ENCODE results near the gene GAREM2. TPM values are rescaled to one million over a fixed set of nuclear protein-coding genes. Genes with fewer than 3 reads are reported as not detected.

GAREM2 gene
- total and polyA plus RNA-seq, 9 of the 15 experiments (the other 6 are each of a cell fraction or from before 2014, with no cell fraction given): 1.7 to 12.4 (median 2.5) TPM

DNA sequence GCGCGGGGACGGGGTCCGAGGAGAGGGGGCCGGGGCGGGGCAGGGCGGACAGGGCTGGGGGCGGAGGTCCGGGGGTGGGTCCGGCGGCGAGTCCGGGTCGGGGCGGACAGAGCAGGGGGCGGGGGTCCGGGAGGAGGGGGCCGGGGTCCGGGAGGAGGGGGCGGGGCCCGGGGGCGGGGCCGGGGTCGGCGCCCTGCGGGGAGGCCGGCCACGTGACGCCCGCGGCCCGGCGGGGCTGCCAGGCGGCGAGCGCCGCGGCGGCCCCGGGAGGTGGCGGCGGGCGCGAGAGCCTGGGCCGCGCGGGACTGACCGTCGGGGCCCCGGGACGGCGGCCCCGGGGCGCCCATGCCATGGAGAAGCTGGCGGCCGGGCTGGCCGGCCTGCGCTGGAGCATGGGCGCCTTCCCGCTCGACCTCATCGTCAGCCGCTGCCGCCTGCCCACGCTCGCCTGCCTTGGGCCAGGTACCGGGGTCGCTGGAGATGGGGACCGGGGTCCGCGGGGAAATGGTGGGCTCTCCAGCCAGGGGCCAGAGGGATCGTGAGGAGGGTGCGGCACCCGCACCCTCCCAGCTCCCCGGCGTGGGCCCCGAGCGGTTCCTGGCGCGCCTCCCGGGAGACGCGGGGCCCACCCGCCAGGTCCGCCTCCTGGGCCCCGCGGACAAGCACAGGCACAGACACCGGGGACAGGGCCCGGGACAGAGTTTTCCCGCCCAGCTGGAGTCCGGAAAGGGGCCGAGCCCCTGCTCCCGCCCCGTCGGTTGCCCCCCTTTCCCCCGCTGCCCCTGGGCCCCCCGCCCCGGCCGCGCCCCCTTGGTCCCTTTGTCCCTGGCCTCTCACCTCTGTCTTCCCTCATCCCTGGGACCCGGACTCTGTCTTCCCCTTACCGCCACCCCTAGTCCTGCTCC, at the start of gene GAREM2 (continued):
- no peak for TF ChIP-seq STAT5B (CRISPR knock-in tag; IDR thresholded peaks at IDR 0.05)
- TF ChIP-seq ZNF695 (CRISPR knock-in tag; IDR thresholded peaks at IDR 0.05): no peak
- no peak for TF ChIP-seq NUFIP1 (IDR thresholded peaks at IDR 0.05; ENCODE audit: partially characterized antibody)
- TF ChIP-seq ZNF134 (CRISPR knock-in tag; conservative IDR thresholded peaks at IDR 0.05): no peak

DNA sequence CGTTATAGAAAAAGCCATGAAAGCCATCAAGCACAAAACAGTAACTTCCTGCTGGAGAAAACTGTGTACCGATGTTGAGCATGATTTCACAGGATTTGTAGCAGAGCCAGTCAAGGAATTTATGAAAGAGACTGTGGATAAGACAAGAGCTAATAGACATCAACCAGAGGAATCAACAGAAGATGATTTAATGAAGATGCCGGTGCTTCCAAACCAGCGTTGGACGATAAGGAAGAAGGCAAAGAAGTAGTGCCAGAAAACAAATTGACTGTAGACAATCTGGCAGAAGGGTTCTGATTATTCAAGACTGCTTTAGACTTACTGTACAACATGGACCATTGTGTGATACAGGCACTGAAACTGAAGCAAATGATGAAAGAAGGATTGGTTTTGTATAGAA, 49.5 kb upstream of the GAREM2 start:
- Histone ChIP-seq H3K27me3 (ENCODE audit: control insufficient read depth in 2 of 2, insufficient read depth in 2 of 2, low read length in 2 of 2) (no peaks in the 10 kb centered on the region), H3K36me3 (ENCODE audit: control insufficient read depth, insufficient read depth, low read length) (peaks cover 57% of the 10 kb centered on the region), H3K4me1 (replicated peaks in 1 of 2; ENCODE audit: control insufficient read depth in 2 of 2, insufficient read depth in 2 of 2, low read length in 2 of 2) (no peaks in the 10 kb centered on the region), H3K4me2 (ENCODE audit: insufficient read depth, low read length) (no peak overlapping the region), H3K4me3 (no peak overlapping the region), H2AFZ (ENCODE audit: low read depth, low read length) (no peak overlapping the region), H3K27ac (ENCODE audit: extremely low read depth, low read depth, low read length) (no peak overlapping the region), H4K20me1 (replicated peaks; ENCODE audit: control insufficient read depth, insufficient read depth, low read length) (no peaks in the 10 kb centered on the region), H3K79me2 (ENCODE audit: control insufficient read depth, insufficient read depth, low read length) (peaks cover 61% of the 10 kb centered on the region), H3K9ac (ENCODE audit: insufficient read depth in 1 of 2, low read depth in 2 of 2, low read length in 2 of 2) (no peak overlapping the region), H3K9me3 (replicated peaks; ENCODE audit: control insufficient read depth, insufficient read depth, low read depth, low read length) (no peaks in the 10 kb centered on the region), H3K9me1 (ENCODE audit: control insufficient read depth, insufficient read depth, low read length) (no peaks in the 10 kb centered on the region)
- no peak for TF ChIP-seq ZSCAN29 (IDR thresholded peaks at IDR 0.05)
- no peak for TF ChIP-seq HMG20A (CRISPR knock-in tag; conservative IDR thresholded peaks at IDR 0.05)
- TF ChIP-seq ARID1B (IDR thresholded peaks at IDR 0.05): no peak
- TF ChIP-seq TRIM28 (IDR thresholded peaks at IDR 0.05): no peak
- DNase-seq (ENCODE audit: extremely low read depth in 1 of 4, low spot score in 3 of 4) (no peak), FAIRE-seq (no peak), ATAC-seq (no peak)
- no TSS peak for BruUV-seq (replicated peaks)
- ChIA-PET CTCF (ENCODE audit: low intra/inter-chr PET ratio) (interaction anchor here (0.6 kb wide), 1 partner anchor 812 kb away, joined by 3 read pairs; no protein-coding TSS in a partner anchor), POLR2A (no interaction called here)
- WGBS (ENCODE audit: insufficient coverage, low coverage, missing lambda C conversion rate): 77% methylated on average over 5 of the region's 5 CpGs
- intact Hi-C loops (cut with micrococcal nuclease) (no loop called here), in situ Hi-C loops (cut with MboI) (no loop called here)
